ENCODE measurements around the gene SERINC2. TPM values are rescaled to one million over a fixed set of nuclear protein-coding genes. Genes with fewer than 3 reads are reported as not detected.

The SERINC2 gene
- total and polyA plus RNA-seq, 4 donors: 6.1 to 59.1 (median 38.8) TPM

GRCh38 chr1:31441970-31442647 lies 29.1 kb downstream of the SERINC2 start:
- Histone ChIP-seq H3K36me3 (ENCODE audit: control insufficient read depth in 4 of 4, insufficient read depth in 4 of 4, low read length in 4 of 4) (no peaks in the 10 kb centered on the region), H3K27ac (ENCODE audit: low read depth in 1 of 2, low read length in 1 of 2) (no peak overlapping the region), H3K9ac (ENCODE audit: insufficient read depth in 1 of 2, low read length in 2 of 2) (no peak overlapping the region), H3K4me1 (ENCODE audit: control insufficient read depth in 5 of 5, insufficient read depth in 5 of 5, low read length in 5 of 5) (peaks cover 0 to 5% (median 0%) of the 10 kb centered on the region in 5 donors), H3K27me3 (ENCODE audit: control insufficient read depth in 3 of 3, insufficient read depth in 3 of 3, low read length in 2 of 3) (no peaks in the 10 kb centered on the region), H3K9me3 (ENCODE audit: control insufficient read depth in 4 of 4, insufficient read depth in 3 of 4, low read length in 3 of 4) (peaks cover 0 to 7% (median 2%) of the 10 kb centered on the region in 4 donors), H3K4me3 (no peak overlapping the region)
- no peak for DNase-seq
- 88 to 90% methylated on average over 10 of the region's 10 CpGs for WGBS, 2 donors
- TF ChIP-seq, protein P1, sequence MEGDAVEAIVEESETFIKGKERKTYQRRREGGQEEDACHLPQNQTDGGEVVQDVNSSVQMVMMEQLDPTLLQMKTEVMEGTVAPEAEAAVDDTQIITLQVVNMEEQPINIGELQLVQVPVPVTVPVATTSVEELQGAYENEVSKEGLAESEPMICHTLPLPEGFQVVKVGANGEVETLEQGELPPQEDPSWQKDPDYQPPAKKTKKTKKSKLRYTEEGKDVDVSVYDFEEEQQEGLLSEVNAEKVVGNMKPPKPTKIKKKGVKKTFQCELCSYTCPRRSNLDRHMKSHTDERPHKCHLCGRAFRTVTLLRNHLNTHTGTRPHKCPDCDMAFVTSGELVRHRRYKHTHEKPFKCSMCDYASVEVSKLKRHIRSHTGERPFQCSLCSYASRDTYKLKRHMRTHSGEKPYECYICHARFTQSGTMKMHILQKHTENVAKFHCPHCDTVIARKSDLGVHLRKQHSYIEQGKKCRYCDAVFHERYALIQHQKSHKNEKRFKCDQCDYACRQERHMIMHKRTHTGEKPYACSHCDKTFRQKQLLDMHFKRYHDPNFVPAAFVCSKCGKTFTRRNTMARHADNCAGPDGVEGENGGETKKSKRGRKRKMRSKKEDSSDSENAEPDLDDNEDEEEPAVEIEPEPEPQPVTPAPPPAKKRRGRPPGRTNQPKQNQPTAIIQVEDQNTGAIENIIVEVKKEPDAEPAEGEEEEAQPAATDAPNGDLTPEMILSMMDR (IDR thresholded peaks at IDR 0.05; ENCODE audit: control extremely low read depth, extremely low read depth): no peak
- no peak for ATAC-seq (ENCODE audit: insufficient read depth, low FRiP score)

GRCh38 chr1:31442648-31442994 lies 29.6 kb downstream of the SERINC2 start:
- no peak for ATAC-seq (ENCODE audit: insufficient read depth, low FRiP score)
- no peak for DNase-seq
- Histone ChIP-seq H3K27ac (ENCODE audit: low read depth in 1 of 2, low read length in 1 of 2) (no peak overlapping the region), H3K9me3 (ENCODE audit: control insufficient read depth in 4 of 4, insufficient read depth in 3 of 4, low read length in 3 of 4) (peaks cover 0 to 7% (median 2%) of the 10 kb centered on the region in 4 donors), H3K36me3 (ENCODE audit: control insufficient read depth in 4 of 4, insufficient read depth in 4 of 4, low read length in 4 of 4) (no peaks in the 10 kb centered on the region), H3K4me3 (no peak overlapping the region), H3K27me3 (ENCODE audit: control insufficient read depth in 3 of 3, insufficient read depth in 3 of 3, low read length in 2 of 3) (no peaks in the 10 kb centered on the region), H3K4me1 (ENCODE audit: control insufficient read depth in 5 of 5, insufficient read depth in 5 of 5, low read length in 5 of 5) (peaks cover 0 to 5% (median 0%) of the 10 kb centered on the region in 5 donors), H3K9ac (ENCODE audit: insufficient read depth in 1 of 2, low read length in 2 of 2) (no peak overlapping the region)
- TF ChIP-seq, protein P1 (IDR thresholded peaks at IDR 0.05; ENCODE audit: control extremely low read depth, extremely low read depth): no peak
- 71 to 72% methylated on average over 4 of the region's 4 CpGs for WGBS, 2 donors

GRCh38 chr1:31443673-31444072 lies 30.7 kb downstream of the SERINC2 start:
- peaks cover 0 to 5% (median 0%) of the 10 kb centered on the region in 5 donors for H3K4me1 ChIP-seq (ENCODE audit: control insufficient read depth in 5 of 5, insufficient read depth in 5 of 5, low read length in 5 of 5)
- H3K9ac ChIP-seq (ENCODE audit: insufficient read depth in 1 of 2, low read length in 2 of 2): no peak overlapping the region
- WGBS, 2 donors: 100% methylated on average over 1 of the region's 1 CpG
- H3K4me3 ChIP-seq: no peak overlapping the region
- H3K9me3 ChIP-seq (ENCODE audit: control insufficient read depth in 4 of 4, insufficient read depth in 3 of 4, low read length in 3 of 4): peaks cover 0 to 7% (median 2%) of the 10 kb centered on the region in 4 donors
- H3K27ac ChIP-seq (ENCODE audit: low read depth in 1 of 2, low read length in 1 of 2): no peak overlapping the region
- TF ChIP-seq, protein P1 (IDR thresholded peaks at IDR 0.05; ENCODE audit: control extremely low read depth, extremely low read depth): no peak
- DNase-seq: no peak
- H3K36me3 ChIP-seq (ENCODE audit: control insufficient read depth in 4 of 4, insufficient read depth in 4 of 4, low read length in 4 of 4): no peaks in the 10 kb centered on the region
- no peak for ATAC-seq (ENCODE audit: insufficient read depth, low FRiP score)
- no peaks in the 10 kb centered on the region for H3K27me3 ChIP-seq (ENCODE audit: control insufficient read depth in 3 of 3, insufficient read depth in 3 of 3, low read length in 2 of 3)

All from lung (tissue), 12 donors.